GM10847 (cell line): ENCODE measurements around the gene LYSMD1.

Experiments
- POLR2A ChIP-seq: IDR thresholded peaks from 2 replicates; pipeline ENCODE4 v1.6.1; 2011; ENCODE audit not compliant: insufficient read length; ENCODE audit errors: extremely low read depth

Gene LYSMD1

GRCh38 chr1:151184211-151184610 is 18.5 kb upstream of the LYSMD1 start:
- TF ChIP-seq POLR2A, result no peak

GRCh38 chr1:151176514-151177045 is 10.9 kb upstream of the LYSMD1 start:
- no peak for TF ChIP-seq POLR2A

- TF ChIP-seq POLR2A, result no peak
These were observed 10.2 kb upstream of the LYSMD1 start, which contains the start of gene TMOD4 for GRCh38 chr1:151175863-151176262. TSS of gene TMOD4 (minus strand) at chr1:151175981. CDS start at chr1:151174875, 1,106 bp downstream.

- TF ChIP-seq POLR2A, result no peak
These were observed 9.5 kb upstream of the LYSMD1 start for GRCh38 chr1:151175041-151175741.

GRCh38 chr1:151171190-151171589 is 5.5 kb upstream of the LYSMD1 start:
- TF ChIP-seq POLR2A, result no peak

GRCh38 chr1:151167116-151167515 is 1.4 kb upstream of the LYSMD1 start:
- TF ChIP-seq POLR2A, result no peak

- no peak for TF ChIP-seq POLR2A
These were observed 829 bp upstream of the LYSMD1 start for GRCh38 chr1:151166505-151166956.

GRCh38 chr1:151165281-151165737 is 393 bp downstream of the LYSMD1 start:
- no peak for TF ChIP-seq POLR2A

- TF ChIP-seq POLR2A, result no peak
These were observed 896 bp downstream of the LYSMD1 start for GRCh38 chr1:151164732-151165280.

- no peak for TF ChIP-seq POLR2A
These were observed 6.3 kb downstream of the LYSMD1 start for GRCh38 chr1:151159373-151159772.

GRCh38 chr1:151158751-151159251 is 6.9 kb downstream of the LYSMD1 start:
- no peak for TF ChIP-seq POLR2A

GRCh38 chr1:151158326-151158725 is 7.4 kb downstream of the LYSMD1 start:
- TF ChIP-seq POLR2A, result no peak

GRCh38 chr1:151157067-151157531 is 8.6 kb downstream of the LYSMD1 start:
- TF ChIP-seq POLR2A, result no peak

- TF ChIP-seq POLR2A, result no peak
These were observed 9.2 kb downstream of the LYSMD1 start, which contains the start of gene TNFAIP8L2 for GRCh38 chr1:151156515-151156819. TSS of gene TNFAIP8L2 (plus strand) at chr1:151156649. CDS start at chr1:151158698, 2,049 bp downstream.

- no peak for TF ChIP-seq POLR2A
These were observed 18.0 kb downstream of the LYSMD1 start for GRCh38 chr1:151147665-151148064.

- TF ChIP-seq POLR2A, result no peak
These were observed 18.6 kb downstream of the LYSMD1 start for GRCh38 chr1:151147132-151147503.

GRCh38 chr1:151146412-151147131 is 19.1 kb downstream of the LYSMD1 start, which contains the start of gene SEMA6C:
TSS of gene SEMA6C (minus strand) at chr1:151146631. CDS start at chr1:151142621, 4,010 bp downstream.
- TF ChIP-seq POLR2A, result peak; percentile 19
